Suprapubic skin (tissue), 3 donors: ENCODE results near the gene PLXND1.

Experiments
- CTCF ChIP-seq, 2 donors: fragments of 200-600 bp in 1 of 2; fragments of 450-650 bp in 1 of 2; sonication (generic) in 1 of 2; IDR thresholded peaks; one replicate each; pipeline ENCODE4 v1.5.1; 2016 to 2019; ENCODE audit warnings: antibody characterized with exemption in 2 of 2, mild to moderate bottlenecking in 1 of 2, moderate library complexity in 1 of 2
- EP300 ChIP-seq: sonication (generic); formaldehyde crosslinking; IDR thresholded peaks from one replicate; pipeline ENCODE4 v1.6.1; 2017; ENCODE audit warnings: antibody characterized with exemption
- POLR2A ChIP-seq, 2 donors: fragments of 450-650 bp; IDR thresholded peaks; one replicate each; pipeline ENCODE4 v1.6.1; 2017; ENCODE audit warnings: antibody characterized with exemption in 2 of 2, mild to moderate bottlenecking in 2 of 2, moderate library complexity in 2 of 2

- no peak for TF ChIP-seq CTCF (IDR thresholded peaks at IDR 0.05)
- TF ChIP-seq POLR2A (IDR thresholded peaks at IDR 0.05): no peak
- TF ChIP-seq EP300: no peak
These were observed 34.6 kb downstream of the PLXND1 start for GRCh38 chr3:129571605-129572547.
